ENCODE data around the gene OSBPL9.

The OSBPL9 gene

DNA sequence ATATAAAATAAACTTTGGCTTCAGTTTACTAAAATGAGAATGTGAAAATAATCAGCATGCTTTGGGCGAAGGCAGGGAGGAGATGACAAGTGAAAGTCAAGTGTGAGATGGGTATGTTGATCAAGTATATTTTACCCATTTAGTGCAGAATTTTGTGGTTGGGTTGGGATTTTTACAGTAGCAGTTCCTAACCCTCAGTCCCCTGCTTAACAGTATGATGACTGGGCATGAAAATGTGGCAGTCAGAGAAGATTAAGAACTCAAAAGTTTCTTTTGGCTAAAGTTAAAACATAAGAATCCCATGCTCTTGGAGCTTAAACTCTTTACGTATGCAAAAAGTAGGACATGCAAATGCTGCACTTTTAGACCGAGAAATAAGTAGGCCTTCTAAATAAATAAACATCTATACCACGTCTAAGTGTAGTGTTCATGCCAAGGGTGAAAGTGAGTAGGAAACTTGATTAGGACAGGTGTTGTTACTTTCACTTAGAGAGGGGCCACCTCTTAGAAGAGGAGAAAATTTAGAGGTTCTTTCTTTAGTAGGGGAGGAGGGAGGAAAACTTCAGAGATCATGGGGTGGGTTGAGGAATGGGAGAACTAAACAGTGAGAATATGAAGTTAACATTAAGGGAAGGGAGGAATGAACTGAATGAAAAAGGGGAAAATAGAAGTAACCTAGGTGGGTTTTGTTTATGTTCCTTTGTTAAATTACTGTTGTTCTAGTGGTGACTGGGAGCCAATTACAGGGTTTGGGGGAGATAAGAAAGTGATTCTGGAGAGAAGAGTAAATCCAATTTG, 127.8 kb downstream of the OSBPL9 start:
- no peak for DNase-seq

GRCh38 chr1:51745304-51745570, 128.3 kb downstream of the OSBPL9 start:
- no peak for DNase-seq

DNA sequence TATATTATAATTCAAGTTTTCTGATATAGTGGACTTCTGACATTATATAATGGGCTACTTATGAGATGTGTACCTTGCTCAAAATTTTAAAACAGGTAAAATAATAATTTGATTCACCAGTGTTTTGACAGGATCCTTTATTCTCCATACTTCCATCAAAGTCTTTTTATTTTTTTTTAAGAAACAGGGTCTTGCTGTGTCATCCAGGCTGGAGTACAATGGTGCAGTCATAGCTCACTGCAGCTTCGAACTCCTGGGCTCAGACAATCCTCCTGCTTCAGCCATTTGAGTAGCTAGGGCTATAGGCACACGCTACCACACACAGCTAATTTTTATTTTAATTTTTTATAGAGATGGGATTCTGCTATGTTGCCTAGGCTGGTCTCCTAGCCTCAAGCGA, 132.3 kb downstream of the OSBPL9 start:
- no peak for DNase-seq

DNA sequence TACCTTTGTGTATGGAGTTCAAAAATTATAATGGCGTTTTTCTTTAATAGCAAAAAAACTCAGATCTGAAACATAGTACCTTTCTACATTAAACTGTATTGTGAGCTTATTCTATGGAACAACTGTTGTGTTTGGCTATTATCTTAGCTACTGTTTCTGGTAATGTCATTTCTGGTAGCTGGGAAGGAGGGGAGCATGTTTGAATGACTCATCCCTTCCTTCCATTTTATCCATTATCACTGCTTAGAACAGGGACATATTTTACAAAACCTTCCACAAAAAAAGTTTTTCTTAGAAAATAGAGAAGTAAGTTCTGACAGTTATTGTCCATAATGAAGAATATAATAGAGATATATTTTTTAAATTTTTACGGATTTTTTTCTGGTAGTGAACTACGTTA, 133.3 kb downstream of the OSBPL9 start:
- no peak for DNase-seq

- no peak for DNase-seq
These were observed 133.8 kb downstream of the OSBPL9 start for GRCh38 chr1:51750729-51751128.

DNA sequence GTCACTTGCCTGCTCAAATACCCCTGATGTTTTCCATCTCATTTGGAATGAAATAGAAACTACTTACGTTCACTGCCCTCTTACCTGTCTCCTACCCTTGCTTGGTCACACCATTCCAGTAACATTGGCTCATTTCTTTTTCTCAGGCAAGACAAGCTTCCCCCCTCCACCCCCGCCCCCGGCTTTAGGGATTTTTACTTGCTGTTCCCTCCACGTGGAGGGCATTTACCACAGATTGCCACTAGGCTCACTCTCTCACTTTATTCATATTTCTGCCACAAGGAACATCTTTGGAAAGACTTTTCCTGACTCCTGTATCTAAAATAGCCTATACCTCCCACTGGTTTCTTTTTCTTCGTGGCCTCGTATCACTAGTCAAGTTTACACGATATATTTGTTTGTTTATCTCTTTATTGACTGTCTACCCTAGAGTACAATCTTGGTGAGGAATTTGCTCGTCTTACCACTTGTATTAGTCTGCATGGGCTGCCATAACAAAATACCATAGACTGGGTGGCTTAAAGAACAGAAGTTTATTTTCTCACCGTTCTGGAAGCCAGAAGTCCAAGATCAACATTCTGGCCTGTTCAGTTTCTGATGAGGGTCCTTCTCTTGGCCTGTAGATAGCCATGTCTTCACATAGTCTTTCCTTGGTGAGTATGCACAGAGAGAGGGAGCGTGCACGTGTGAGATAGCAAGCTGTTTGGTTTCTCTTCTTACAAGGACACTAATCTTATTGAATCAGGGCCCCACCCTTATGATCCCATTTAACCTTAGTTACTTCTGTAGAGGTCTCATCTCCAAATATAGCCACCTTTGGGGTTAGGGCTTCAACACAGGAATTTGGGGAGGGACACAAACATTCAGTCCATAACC, 135.4 kb downstream of the OSBPL9 start:
- no peak for DNase-seq

DNA sequence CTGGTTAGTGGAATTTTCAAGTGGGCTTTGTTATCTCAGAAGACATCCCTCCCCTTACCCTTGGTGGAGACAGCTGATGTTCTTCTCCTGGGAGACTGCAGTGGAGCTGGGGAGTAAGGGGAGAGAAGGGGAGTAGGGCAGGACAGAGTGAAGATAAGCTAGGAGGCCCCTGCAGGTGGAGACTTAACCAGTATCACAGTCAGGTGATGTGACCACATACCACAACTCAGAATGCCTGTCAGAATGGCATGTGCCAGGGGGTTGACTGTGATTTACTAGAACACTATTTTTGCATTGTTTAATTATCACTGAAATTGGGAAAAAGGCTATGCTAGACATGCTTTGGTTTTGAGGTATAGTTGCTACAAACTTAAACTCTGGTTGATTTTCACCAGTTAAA, 137.1 kb downstream of the OSBPL9 start:
- no peak for DNase-seq

DNA sequence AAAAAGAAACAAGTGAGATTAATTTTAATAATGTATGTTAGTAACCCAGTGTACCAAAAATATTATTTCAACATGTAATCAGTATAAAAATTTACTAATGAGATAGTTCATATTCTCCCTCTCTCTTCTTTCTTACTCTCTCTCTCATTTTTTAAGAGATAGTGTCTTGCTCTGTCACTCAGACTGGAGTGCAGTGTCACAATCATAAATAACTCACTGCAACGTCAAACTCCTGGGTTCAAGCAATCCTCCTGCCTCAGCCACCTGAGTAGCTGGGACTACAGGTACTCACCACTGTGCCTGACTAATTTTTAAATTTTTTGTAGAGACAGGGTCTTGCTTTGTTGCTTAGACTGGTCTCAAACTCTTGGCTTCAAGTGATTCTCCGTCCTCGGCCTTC, 137.8 kb downstream of the OSBPL9 start:
- no peak for DNase-seq

GRCh38 chr1:51755437-51755836, 138.5 kb downstream of the OSBPL9 start:
- DNase-seq: no peak

GRCh38 chr1:51756290-51756689, 139.4 kb downstream of the OSBPL9 start:
- DNase-seq: no peak

DNA sequence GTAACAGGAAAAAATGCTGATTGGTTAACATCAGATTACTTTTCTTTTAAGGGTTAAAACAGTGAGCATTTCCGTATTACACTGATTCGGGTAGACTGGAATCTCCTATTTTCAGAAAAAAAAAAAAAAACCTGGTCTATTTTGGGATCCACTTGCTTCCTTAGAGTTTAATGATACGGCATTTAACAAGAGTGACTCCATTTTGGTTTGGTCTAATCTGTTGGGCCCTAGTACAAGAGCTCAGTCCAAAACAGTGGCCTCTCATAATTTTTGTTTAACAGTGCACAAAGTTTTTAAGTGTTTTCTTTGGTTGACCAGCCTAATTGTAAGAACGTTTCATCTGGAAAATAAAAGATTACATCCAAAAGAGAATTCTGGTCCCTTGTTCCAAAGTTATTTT, 141.4 kb downstream of the OSBPL9 start:
- no peak for DNase-seq

DNA sequence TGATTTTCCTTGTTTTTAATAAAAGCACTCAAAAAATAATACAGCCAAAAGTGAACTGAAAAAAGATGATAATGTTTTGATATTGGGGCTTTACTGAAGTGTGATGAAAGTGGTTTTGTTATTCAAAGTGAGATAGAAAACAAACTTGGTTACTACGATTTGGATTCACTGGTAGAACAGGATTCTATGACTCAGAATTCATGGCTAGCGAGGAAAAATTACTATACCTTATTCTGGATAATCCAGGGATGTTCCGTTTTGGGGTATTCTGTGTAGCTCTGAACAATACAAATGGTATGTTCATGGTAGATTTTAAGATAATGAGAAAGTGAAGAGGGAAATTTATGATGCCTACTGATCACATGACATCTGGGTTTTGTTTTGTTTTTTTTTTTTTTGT, 144.0 kb downstream of the OSBPL9 start:
- no peak for DNase-seq

DNA sequence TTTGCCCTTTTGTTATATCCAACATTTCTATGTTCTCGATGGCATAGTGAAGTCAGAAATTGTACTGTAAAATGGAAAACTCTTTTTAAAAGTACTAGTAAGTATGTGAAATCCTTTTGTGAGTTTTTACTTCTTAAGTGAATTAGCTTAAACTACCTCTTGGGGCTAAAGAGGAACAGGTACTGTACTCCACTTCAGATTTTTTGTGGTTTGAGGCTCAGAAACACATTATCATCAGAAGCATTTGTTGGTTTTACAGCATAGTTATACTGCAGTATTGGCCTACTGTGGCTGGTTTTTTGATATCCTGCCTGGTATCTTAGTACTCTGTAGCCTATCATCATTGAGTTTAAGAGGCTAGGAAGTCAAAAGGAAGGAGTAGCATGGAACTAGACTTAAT, 144.5 kb downstream of the OSBPL9 start:
- DNase-seq: no peak

DNA sequence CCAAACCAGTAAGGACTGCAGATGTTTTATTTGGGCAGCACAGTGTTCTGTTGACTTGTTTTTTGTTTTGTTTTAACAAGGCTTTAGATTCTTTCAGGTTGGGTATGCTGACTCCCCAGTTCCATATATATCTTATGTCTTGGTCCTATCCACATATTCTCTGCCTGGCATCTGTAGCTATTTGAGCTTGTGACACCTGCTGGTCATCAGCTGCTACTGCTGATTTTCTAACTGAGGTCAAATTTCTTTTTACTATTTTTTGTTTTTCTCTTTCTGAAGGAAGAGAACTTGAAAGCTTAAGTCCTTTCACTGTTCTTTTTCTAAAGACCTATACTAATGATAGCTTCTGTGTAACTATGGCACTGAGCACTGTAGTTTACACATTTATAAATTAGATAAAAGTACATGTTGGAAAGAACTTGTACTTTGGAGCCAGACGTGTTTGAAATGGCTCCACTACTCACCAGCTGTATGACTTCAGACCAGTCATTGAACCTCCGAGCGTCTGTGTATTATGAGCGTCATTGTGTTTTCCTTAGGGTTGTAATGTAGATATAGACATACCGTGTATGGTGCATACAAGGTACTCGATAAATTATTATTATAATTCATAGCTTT, 152.2 kb downstream of the OSBPL9 start:
- peak; percentile 31 for DNase-seq

GRCh38 chr1:51776408-51776807, 159.5 kb downstream of the OSBPL9 start:
- DNase-seq: no peak

DNA sequence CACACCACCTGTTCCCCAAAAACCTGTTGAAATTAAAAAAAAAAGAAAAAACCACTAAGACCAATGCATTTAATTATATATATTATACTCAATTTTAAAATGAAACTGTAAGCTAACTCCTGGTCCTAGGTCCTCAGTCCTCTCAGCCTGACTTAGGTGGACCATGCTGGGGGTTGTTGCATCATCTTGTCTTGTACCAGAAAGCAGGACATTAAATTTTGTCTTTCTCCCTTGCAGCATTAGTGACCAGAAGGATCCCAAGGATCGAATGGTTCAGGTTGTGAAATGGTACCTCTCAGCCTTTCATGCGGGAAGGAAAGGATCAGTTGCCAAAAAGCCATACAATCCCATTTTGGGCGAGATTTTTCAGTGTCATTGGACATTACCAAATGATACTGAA, 164.0 kb downstream of the OSBPL9 start:
- no peak for DNase-seq

- DNase-seq: no peak
These were observed 168.1 kb downstream of the OSBPL9 start for GRCh38 chr1:51784997-51785421.

DNA sequence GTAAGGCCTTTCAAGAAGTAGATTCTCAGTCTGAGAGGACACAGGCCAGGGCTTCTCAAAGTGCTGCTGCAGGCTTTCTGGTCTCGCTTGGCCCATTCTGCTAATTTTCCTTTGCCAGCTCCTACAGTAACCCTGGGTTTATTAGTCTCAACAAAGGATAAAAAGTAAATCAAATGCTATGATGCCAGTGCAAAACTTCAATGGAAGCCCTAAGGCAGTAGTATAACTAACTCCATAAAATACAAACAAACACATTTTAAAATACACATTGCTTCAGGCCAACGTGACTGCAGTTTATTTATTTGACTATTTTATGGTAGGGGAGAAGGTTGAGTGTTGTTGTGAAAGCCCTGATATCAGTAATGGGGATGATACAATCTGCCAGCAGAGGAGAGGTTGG, 172.0 kb downstream of the OSBPL9 start:
- DNase-seq: no peak

DNA sequence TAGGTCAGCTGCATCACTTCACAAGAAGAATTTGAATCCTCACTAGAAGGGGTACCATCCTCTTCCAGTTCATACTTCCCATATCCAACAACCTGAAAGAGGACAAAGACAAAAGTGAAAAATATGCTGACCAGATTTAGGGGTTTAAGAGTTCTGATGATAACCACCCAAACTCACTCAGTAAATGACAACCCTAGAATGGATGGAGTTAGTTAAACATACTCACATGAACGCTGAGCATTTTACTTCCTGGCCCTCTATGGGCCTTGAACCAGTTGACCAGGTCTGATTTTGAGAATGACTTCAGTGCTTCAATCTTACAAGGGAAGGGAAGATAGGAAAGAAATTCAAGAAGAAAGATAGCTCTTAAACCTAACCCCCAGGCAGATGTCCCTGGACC, 172.4 kb downstream of the OSBPL9 start:
- DNase-seq: no peak

DNA sequence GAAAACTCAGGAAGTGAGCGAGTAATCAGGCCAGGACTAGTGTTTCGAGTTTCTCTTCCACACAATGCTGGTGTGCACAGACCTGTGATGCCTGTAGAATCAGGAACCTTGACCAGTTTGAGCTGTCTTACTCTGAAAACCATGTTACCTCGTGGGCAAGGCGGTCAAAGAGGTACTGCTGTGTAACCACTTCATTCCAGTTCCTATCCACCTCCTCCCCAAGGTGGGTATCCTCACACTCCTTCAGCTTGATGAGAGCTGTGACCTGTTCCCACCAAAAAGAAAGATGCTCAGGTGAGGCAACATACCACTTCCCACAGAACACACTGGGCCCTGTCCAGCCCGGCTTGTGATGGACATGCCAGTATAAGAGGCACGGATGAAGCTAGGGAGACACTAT, 173.5 kb downstream of the OSBPL9 start:
- DNase-seq: no peak

GRCh38 chr1:51791888-51792287, 175.0 kb downstream of the OSBPL9 start:
- DNase-seq: no peak

- DNase-seq: no peak
These were observed 176.0 kb downstream of the OSBPL9 start for GRCh38 chr1:51792864-51793263.

GRCh38 chr1:51794260-51794659, 177.4 kb downstream of the OSBPL9 start:
- DNase-seq: no peak

GRCh38 chr1:51794868-51795267, 178.0 kb downstream of the OSBPL9 start:
- DNase-seq: no peak

Data from KG1 (cell line).